H1 (cell line): ENCODE measurements around the gene SBSN. TPM values are rescaled to one million over a fixed set of nuclear protein-coding genes. Genes with fewer than 3 reads are reported as not detected.

Experiments
- CREB1 ChIP-seq: IDR thresholded peaks from 2 replicates; pipeline ENCODE4 v1.6.1; 2012; ENCODE audit warnings: inconsistent platforms
- GABPA ChIP-seq: IDR thresholded peaks from 2 replicates; pipeline ENCODE4 v1.6.1; 2011; ENCODE audit warnings: mild to moderate bottlenecking, low read length, moderate library complexity, borderline replicate concordance; ENCODE audit not compliant: insufficient read depth
- RXRA ChIP-seq: IDR thresholded peaks from 2 replicates; pipeline ENCODE4 v1.6.1; 2011; ENCODE audit warnings: low read depth, mild to moderate bottlenecking, low read length, moderate library complexity; ENCODE audit not compliant: insufficient read depth
- SIX5 ChIP-seq: IDR thresholded peaks from 2 replicates; pipeline ENCODE4 v1.6.1; 2011; ENCODE audit warnings: mild to moderate bottlenecking, low read depth, low read length
- TAF7 ChIP-seq: optimal IDR thresholded peaks from 2 replicates; pipeline ENCODE3; 2011; ENCODE audit warnings: low read depth, mild to moderate bottlenecking, inconsistent platforms, low read length, moderate library complexity, borderline replicate concordance
- polyA plus RNA-seq, 7 experiments: library from polyadenylated mRNA; depleted of rRNA in 3 of 7; stranded (reverse) in 5 of 7; unstranded in 2 of 7; fragments of >200 nt in 5 of 7; fragments of 200-250 nt in 2 of 7; gene quantifications; 1 replicate in 5 of 7; 2 replicates in 1 of 7; 4 replicates in 1 of 7; pipeline versions ENCODE4 v1.2.1 to v1.2.3, GENCODE V29; 2011 to 2013; ENCODE audit warnings: missing spikeins in 2 of 7, mixed read lengths in 2 of 7
- total RNA-seq: library from RNA; stranded (reverse); fragmentation: NEBNext Ultra II Directional; extraction: Animal tissue kit (Norgen Biotek cat#: 25700); gene quantifications from 2 replicates; pipeline ENCODE4 v1.2.1, GENCODE V29; 2021
- TF ChIP-seq, protein P1 (sequence below), 3 experiments: IDR thresholded peaks; 1 replicate in 2 of 3; 2 replicates in 1 of 3; pipeline versions ENCODE4 v1.5.1 to v1.6.1; 2011; ENCODE audit warnings: low read length in 3 of 3, mild to moderate bottlenecking in 3 of 3, inconsistent platforms in 2 of 3, low read depth in 1 of 3, moderate library complexity in 1 of 3; ENCODE audit not compliant: insufficient read depth in 1 of 3; ENCODE audit errors: control extremely low read depth in 1 of 3
- TF ChIP-seq, protein P2 (sequence below): IDR thresholded peaks from 2 replicates; pipeline ENCODE4 v1.6.1; 2011; ENCODE audit warnings: low read length, improper control_type of control experiment
- TF ChIP-seq, protein P3 (sequence below): fragments of 300-600 bp; sonication (generic); IDR thresholded peaks from 2 replicates; pipeline ENCODE4 v1.7.1; 2012; ENCODE audit warnings: low read length, moderate library complexity, mild to moderate bottlenecking, inconsistent platforms; ENCODE audit not compliant: insufficient replicate concordance

SBSN gene
- total and polyA plus RNA-seq, 2 of the 8 experiments (the other 6 are each of a cell fraction or from before 2014, with no cell fraction given), result not detected

DNA sequence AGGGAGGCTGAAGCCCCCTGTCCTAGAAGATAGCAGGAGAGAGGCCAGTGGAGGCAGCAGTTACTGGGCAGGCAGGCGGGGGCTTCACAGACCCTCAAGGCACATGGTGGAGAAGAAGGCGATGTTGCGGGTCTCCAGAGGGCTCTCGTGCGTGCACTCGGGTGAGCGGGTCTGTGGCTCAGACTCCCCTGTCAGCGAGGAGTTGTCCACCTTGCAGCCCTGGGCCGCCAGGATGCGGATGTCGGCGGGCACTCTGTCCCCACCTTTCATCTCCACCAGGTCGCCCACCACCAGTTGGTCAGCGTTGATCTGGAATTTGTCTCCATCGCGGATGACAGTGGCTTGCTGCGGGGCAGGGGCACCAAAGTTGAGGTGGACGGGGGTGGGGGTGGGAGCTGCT is 32.2 kb upstream of the SBSN start (continued):
- TF ChIP-seq, protein P1, sequence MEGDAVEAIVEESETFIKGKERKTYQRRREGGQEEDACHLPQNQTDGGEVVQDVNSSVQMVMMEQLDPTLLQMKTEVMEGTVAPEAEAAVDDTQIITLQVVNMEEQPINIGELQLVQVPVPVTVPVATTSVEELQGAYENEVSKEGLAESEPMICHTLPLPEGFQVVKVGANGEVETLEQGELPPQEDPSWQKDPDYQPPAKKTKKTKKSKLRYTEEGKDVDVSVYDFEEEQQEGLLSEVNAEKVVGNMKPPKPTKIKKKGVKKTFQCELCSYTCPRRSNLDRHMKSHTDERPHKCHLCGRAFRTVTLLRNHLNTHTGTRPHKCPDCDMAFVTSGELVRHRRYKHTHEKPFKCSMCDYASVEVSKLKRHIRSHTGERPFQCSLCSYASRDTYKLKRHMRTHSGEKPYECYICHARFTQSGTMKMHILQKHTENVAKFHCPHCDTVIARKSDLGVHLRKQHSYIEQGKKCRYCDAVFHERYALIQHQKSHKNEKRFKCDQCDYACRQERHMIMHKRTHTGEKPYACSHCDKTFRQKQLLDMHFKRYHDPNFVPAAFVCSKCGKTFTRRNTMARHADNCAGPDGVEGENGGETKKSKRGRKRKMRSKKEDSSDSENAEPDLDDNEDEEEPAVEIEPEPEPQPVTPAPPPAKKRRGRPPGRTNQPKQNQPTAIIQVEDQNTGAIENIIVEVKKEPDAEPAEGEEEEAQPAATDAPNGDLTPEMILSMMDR (IDR thresholded peaks at IDR 0.05; ENCODE audit: control extremely low read depth in 1 of 3, insufficient read depth in 1 of 3, low read depth in 1 of 3, low read length in 3 of 3), result no peak
- TF ChIP-seq RXRA (no peak), TAF7 (no peak), CREB1 (no peak), GABPA (no peak), SIX5 (no peak)
- TF ChIP-seq, protein P2, sequence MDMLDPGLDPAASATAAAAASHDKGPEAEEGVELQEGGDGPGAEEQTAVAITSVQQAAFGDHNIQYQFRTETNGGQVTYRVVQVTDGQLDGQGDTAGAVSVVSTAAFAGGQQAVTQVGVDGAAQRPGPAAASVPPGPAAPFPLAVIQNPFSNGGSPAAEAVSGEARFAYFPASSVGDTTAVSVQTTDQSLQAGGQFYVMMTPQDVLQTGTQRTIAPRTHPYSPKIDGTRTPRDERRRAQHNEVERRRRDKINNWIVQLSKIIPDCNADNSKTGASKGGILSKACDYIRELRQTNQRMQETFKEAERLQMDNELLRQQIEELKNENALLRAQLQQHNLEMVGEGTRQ, result no peak
- TF ChIP-seq, protein P3, sequence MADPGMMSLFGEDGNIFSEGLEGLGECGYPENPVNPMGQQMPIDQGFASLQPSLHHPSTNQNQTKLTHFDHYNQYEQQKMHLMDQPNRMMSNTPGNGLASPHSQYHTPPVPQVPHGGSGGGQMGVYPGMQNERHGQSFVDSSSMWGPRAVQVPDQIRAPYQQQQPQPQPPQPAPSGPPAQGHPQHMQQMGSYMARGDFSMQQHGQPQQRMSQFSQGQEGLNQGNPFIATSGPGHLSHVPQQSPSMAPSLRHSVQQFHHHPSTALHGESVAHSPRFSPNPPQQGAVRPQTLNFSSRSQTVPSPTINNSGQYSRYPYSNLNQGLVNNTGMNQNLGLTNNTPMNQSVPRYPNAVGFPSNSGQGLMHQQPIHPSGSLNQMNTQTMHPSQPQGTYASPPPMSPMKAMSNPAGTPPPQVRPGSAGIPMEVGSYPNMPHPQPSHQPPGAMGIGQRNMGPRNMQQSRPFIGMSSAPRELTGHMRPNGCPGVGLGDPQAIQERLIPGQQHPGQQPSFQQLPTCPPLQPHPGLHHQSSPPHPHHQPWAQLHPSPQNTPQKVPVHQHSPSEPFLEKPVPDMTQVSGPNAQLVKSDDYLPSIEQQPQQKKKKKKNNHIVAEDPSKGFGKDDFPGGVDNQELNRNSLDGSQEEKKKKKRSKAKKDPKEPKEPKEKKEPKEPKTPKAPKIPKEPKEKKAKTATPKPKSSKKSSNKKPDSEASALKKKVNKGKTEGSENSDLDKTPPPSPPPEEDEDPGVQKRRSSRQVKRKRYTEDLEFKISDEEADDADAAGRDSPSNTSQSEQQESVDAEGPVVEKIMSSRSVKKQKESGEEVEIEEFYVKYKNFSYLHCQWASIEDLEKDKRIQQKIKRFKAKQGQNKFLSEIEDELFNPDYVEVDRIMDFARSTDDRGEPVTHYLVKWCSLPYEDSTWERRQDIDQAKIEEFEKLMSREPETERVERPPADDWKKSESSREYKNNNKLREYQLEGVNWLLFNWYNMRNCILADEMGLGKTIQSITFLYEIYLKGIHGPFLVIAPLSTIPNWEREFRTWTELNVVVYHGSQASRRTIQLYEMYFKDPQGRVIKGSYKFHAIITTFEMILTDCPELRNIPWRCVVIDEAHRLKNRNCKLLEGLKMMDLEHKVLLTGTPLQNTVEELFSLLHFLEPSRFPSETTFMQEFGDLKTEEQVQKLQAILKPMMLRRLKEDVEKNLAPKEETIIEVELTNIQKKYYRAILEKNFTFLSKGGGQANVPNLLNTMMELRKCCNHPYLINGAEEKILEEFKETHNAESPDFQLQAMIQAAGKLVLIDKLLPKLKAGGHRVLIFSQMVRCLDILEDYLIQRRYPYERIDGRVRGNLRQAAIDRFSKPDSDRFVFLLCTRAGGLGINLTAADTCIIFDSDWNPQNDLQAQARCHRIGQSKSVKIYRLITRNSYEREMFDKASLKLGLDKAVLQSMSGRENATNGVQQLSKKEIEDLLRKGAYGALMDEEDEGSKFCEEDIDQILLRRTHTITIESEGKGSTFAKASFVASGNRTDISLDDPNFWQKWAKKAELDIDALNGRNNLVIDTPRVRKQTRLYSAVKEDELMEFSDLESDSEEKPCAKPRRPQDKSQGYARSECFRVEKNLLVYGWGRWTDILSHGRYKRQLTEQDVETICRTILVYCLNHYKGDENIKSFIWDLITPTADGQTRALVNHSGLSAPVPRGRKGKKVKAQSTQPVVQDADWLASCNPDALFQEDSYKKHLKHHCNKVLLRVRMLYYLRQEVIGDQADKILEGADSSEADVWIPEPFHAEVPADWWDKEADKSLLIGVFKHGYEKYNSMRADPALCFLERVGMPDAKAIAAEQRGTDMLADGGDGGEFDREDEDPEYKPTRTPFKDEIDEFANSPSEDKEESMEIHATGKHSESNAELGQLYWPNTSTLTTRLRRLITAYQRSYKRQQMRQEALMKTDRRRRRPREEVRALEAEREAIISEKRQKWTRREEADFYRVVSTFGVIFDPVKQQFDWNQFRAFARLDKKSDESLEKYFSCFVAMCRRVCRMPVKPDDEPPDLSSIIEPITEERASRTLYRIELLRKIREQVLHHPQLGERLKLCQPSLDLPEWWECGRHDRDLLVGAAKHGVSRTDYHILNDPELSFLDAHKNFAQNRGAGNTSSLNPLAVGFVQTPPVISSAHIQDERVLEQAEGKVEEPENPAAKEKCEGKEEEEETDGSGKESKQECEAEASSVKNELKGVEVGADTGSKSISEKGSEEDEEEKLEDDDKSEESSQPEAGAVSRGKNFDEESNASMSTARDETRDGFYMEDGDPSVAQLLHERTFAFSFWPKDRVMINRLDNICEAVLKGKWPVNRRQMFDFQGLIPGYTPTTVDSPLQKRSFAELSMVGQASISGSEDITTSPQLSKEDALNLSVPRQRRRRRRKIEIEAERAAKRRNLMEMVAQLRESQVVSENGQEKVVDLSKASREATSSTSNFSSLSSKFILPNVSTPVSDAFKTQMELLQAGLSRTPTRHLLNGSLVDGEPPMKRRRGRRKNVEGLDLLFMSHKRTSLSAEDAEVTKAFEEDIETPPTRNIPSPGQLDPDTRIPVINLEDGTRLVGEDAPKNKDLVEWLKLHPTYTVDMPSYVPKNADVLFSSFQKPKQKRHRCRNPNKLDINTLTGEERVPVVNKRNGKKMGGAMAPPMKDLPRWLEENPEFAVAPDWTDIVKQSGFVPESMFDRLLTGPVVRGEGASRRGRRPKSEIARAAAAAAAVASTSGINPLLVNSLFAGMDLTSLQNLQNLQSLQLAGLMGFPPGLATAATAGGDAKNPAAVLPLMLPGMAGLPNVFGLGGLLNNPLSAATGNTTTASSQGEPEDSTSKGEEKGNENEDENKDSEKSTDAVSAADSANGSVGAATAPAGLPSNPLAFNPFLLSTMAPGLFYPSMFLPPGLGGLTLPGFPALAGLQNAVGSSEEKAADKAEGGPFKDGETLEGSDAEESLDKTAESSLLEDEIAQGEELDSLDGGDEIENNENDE, result no peak
